SU-DHL-6 (cell line): ENCODE results near the gene RALY.

Source experiments
- H2AFZ ChIP-seq: fragments of 200-600 bp; sonication (generic); 2 replicates; pipeline ENCODE4 v1.6.1; 2014; ENCODE audit warnings: low read depth, mild to moderate bottlenecking, moderate library complexity, mixed read lengths, antibody characterized with exemption, low read length; ENCODE audit not compliant: severe bottlenecking
- H3F3A ChIP-seq: fragments of 200-600 bp; shearing (Covaris generic); 2 replicates; pipeline ENCODE4 v1.6.0; 2016; ENCODE audit warnings: antibody characterized with exemption, mild to moderate bottlenecking; ENCODE audit not compliant: insufficient read depth
- H3K27ac ChIP-seq: fragments of 200-600 bp; sonication (generic); 2 replicates; pipeline ENCODE4 v1.5.1; 2016; ENCODE audit warnings: low read depth, mild to moderate bottlenecking, low read length, moderate library complexity, mixed read lengths
- H3K27me3 ChIP-seq: fragments of 200-600 bp; sonication (generic), shearing (Covaris generic); 2 replicates; pipeline ENCODE4 v1.6.0; 2014; ENCODE audit warnings: mild to moderate bottlenecking, low read length
- H3K36me3 ChIP-seq: fragments of 200-600 bp; sonication (generic); 2 replicates; pipeline ENCODE4 v1.6.1; 2014; ENCODE audit warnings: mild to moderate bottlenecking, low read length, mixed read lengths
- H3K4me2 ChIP-seq: fragments of 300-600, 200-600 bp; shearing (Covaris generic), sonication (generic); 2 replicates; pipeline ENCODE4 v1.6.0; 2014; ENCODE audit warnings: low read length, low read depth, mild to moderate bottlenecking; ENCODE audit not compliant: poor library complexity, severe bottlenecking
- H3K4me3 ChIP-seq: fragments of 200-600 bp; sonication (generic); 2 replicates; pipeline ENCODE4 v1.5.1; 2014; ENCODE audit warnings: antibody characterized with exemption, low read length, mild to moderate bottlenecking, mixed read lengths; ENCODE audit not compliant: insufficient read depth, poor library complexity, severe bottlenecking
- H3K79me2 ChIP-seq: fragments of 200-600 bp; sonication (generic); 2 replicates; pipeline ENCODE4 v1.6.1; 2014; ENCODE audit warnings: mild to moderate bottlenecking, low read length, moderate library complexity; ENCODE audit not compliant: insufficient read depth
- H3K9ac ChIP-seq: fragments of 200-600 bp; sonication (generic); 2 replicates; pipeline ENCODE4 v1.7.0; 2014; ENCODE audit warnings: mild to moderate bottlenecking, low read length
- H3K9me2 ChIP-seq: fragments of 200-600 bp; sonication (generic); replicated peaks from 2 replicates; pipeline ENCODE4 v1.6.1; 2014; ENCODE audit warnings: low read length; ENCODE audit not compliant: insufficient read depth
- H3K9me3 ChIP-seq: fragments of 200-600 bp; sonication (generic); 2 replicates; pipeline ENCODE4 v1.6.1; 2014; ENCODE audit warnings: low read length, mixed read lengths; ENCODE audit not compliant: insufficient read depth
- H4K20me1 ChIP-seq: fragments of 200-600 bp; sonication (generic); 2 replicates; pipeline ENCODE4 v1.6.1; 2014; ENCODE audit warnings: low read depth, mild to moderate bottlenecking, antibody characterized with exemption, low read length, moderate library complexity, mixed read lengths
- CTCF ChIP-seq: fragments of 200-600 bp; sonication (generic); IDR thresholded peaks from one replicate; pipeline ENCODE4 v1.5.1; 2017; ENCODE audit warnings: antibody characterized with exemption, mild to moderate bottlenecking, low read length, moderate library complexity; ENCODE audit not compliant: insufficient read depth, poor library complexity, severe bottlenecking
- EZH2phosphoT487 ChIP-seq: fragments of 200-600 bp; sonication (generic), shearing (Covaris generic); conservative IDR thresholded peaks from 2 replicates; pipeline ENCODE4 v1.6.1; 2018; ENCODE audit warnings: mild to moderate bottlenecking, antibody characterized with exemption, low read length, moderate library complexity, mixed read lengths

Gene RALY

GRCh38 chr20:34084227-34084923, 90.7 kb downstream of the RALY start:
- H3F3A ChIP-seq: peaks cover 41% of the 10 kb centered on the region
- H3K36me3 ChIP-seq: peaks cover 13% of the 10 kb centered on the region; the same call in 1 of the 2 replicates
- no peaks in the 10 kb centered on the region for H3K79me2 ChIP-seq
- peaks cover 3% of the 10 kb centered on the region; the same call in 1 of the 2 replicates for H4K20me1 ChIP-seq
- no peaks in the 10 kb centered on the region for H3K9me3 ChIP-seq
- H3K27me3 ChIP-seq: no peaks in the 10 kb centered on the region
- TF ChIP-seq CTCF: no peak
- no peak for TF ChIP-seq EZH2phosphoT487
- H3K4me3 ChIP-seq: no peak overlapping the region
- H3K9ac ChIP-seq: no peak overlapping the region
- no peak overlapping the region for H2AFZ ChIP-seq
- no peak overlapping the region for H3K4me2 ChIP-seq
- no peak overlapping the region for H3K27ac ChIP-seq
- no peaks in the 10 kb centered on the region for H3K9me2 ChIP-seq

GRCh38 chr20:34085544-34086040, 91.9 kb downstream of the RALY start:
- TF ChIP-seq CTCF: no peak
- TF ChIP-seq EZH2phosphoT487: no peak
- Histone ChIP-seq H3K36me3 (peaks cover 21% of the 10 kb centered on the region; the same call in 1 of the 2 replicates), H3F3A (peaks cover 53% of the 10 kb centered on the region), H4K20me1 (peaks cover 3% of the 10 kb centered on the region; the same call in 1 of the 2 replicates), H3K9me3 (no peaks in the 10 kb centered on the region), H3K9me2 (no peaks in the 10 kb centered on the region), H3K27me3 (no peaks in the 10 kb centered on the region), H3K79me2 (no peaks in the 10 kb centered on the region), H3K4me2 (no peak overlapping the region), H3K27ac (no peak overlapping the region), H3K9ac (no peak overlapping the region), H3K4me3 (no peak overlapping the region), H2AFZ (no peak overlapping the region)

- no peak overlapping the region for H3K4me2 ChIP-seq
- no peaks in the 10 kb centered on the region for H3K27me3 ChIP-seq
- no peaks in the 10 kb centered on the region for H3K9me2 ChIP-seq
- no peak overlapping the region for H3K4me3 ChIP-seq
- H3K27ac ChIP-seq: no peak overlapping the region
- H3K9me3 ChIP-seq: no peaks in the 10 kb centered on the region
- peaks cover 7% of the 10 kb centered on the region; the same call in 1 of the 2 replicates for H4K20me1 ChIP-seq
- no peak overlapping the region for H3K9ac ChIP-seq
- H2AFZ ChIP-seq: no peak overlapping the region
- H3F3A ChIP-seq: peaks cover 74% of the 10 kb centered on the region
- TF ChIP-seq CTCF (no peak), EZH2phosphoT487 (no peak)
- peaks cover 45% of the 10 kb centered on the region; the same call in 1 of the 2 replicates for H3K36me3 ChIP-seq
- no peaks in the 10 kb centered on the region for H3K79me2 ChIP-seq
Observed at GRCh38 chr20:34088305-34089174, 94.8 kb downstream of the RALY start.
